ENCODE data around the gene ATP4B. TPM values are rescaled to one million over a fixed set of nuclear protein-coding genes. Genes with fewer than 3 reads are reported as not detected.

The ATP4B gene
- total RNA-seq, 1 experiment from 2014 or later: not detected

DNA sequence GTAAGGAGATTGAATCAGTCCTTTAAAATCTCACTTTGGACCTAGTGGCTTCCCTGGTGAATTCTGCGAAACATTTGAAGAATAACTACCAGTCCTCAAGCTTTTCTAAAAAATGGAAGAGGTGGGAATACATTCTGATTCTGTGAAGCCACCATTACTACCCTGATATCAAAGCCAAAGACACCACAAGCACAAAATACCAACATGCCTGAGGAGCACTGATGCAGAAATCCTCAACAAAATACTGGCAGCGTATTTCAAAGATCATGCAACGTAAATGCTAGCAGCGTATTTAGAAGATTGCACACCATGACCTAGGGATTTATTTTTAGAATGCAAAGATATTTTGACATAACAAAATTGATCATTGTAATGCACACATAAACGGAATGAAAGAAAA is 14.4 kb downstream of the ATP4B start:
- TF ChIP-seq, protein P1, sequence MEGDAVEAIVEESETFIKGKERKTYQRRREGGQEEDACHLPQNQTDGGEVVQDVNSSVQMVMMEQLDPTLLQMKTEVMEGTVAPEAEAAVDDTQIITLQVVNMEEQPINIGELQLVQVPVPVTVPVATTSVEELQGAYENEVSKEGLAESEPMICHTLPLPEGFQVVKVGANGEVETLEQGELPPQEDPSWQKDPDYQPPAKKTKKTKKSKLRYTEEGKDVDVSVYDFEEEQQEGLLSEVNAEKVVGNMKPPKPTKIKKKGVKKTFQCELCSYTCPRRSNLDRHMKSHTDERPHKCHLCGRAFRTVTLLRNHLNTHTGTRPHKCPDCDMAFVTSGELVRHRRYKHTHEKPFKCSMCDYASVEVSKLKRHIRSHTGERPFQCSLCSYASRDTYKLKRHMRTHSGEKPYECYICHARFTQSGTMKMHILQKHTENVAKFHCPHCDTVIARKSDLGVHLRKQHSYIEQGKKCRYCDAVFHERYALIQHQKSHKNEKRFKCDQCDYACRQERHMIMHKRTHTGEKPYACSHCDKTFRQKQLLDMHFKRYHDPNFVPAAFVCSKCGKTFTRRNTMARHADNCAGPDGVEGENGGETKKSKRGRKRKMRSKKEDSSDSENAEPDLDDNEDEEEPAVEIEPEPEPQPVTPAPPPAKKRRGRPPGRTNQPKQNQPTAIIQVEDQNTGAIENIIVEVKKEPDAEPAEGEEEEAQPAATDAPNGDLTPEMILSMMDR (IDR thresholded peaks at IDR 0.05; ENCODE audit: unreplicated experiment): no peak
- Mint-ChIP-seq H3K4me1 (ENCODE audit: insufficient read depth, unreplicated experiment) (peaks cover 8% of the 10 kb centered on the region), H3K27ac (ENCODE audit: low read depth, unreplicated experiment) (no peak overlapping the region), H3K36me3 (ENCODE audit: insufficient read depth, unreplicated experiment) (peaks cover 38% of the 10 kb centered on the region), H3K9me3 (ENCODE audit: unreplicated experiment) (peaks cover 9% of the 10 kb centered on the region), H3K4me3 (ENCODE audit: unreplicated experiment) (no peak overlapping the region), H3K27me3 (ENCODE audit: insufficient read depth, unreplicated experiment) (no peaks in the 10 kb centered on the region)
- POLR2A ChIA-PET: interaction anchor here (0.6 kb wide), 1 partner anchor 634 kb away, joined by 3 read pairs; no protein-coding TSS in a partner anchor
- no peak for DNase-seq (ENCODE audit: unreplicated experiment)
- no TSS peak for BruUV-seq (replicated peaks)
- CTCF ChIA-PET: no interaction called here
- intact Hi-C loops (cut with micrococcal nuclease): no loop called here

DNA sequence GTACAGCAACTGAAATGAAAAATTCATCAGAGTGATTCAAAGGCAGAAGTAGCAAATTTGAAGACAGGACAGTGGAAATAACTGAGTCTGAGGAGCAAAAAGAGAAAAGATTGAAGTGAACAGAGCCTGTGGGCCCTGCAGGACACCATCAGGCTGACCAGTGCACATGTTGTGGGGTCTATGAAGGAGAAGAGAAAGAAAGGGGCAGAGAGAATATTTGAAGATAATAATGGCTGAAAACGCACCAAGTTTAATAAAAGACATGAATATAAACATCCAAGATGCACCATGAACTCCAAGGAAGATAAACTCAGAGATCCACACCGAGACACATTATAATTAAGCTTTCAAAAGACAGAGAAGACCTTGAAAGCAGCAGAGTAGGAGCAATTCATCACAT is 15.4 kb downstream of the ATP4B start:
- TF ChIP-seq, protein P1 (IDR thresholded peaks at IDR 0.05; ENCODE audit: unreplicated experiment): no peak

DNA sequence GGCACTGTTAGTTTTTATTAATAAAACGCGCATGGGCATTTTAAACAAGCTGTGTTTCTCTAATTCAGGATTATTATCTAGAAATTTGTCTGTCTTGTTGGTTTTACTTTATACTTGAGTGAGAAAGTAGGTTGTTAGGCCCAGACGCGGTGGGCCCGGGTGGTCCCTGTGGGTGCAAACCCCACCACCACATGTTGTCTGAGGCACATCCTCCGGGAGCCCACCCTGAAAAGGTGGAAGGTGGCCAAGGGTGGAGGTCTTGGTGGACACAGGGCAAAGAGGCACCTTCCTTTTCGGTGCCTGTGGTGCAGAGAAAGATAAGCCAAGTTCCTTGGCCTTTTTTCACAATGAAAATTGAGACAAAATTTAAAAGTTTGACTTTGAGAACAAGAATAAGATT is 16.6 kb downstream of the ATP4B start:
- intact Hi-C loops (cut with micrococcal nuclease): no loop called here
- H3K9me3 Mint-ChIP-seq (ENCODE audit: unreplicated experiment): peaks cover 9% of the 10 kb centered on the region

More for the DNA sequence above, 15.4 kb downstream of the ATP4B start:
- POLR2A ChIA-PET: no interaction called here
- H3K9me3 Mint-ChIP-seq (ENCODE audit: unreplicated experiment): peaks cover 9% of the 10 kb centered on the region
- H3K27me3 Mint-ChIP-seq (ENCODE audit: insufficient read depth, unreplicated experiment): no peaks in the 10 kb centered on the region
- BruUV-seq (replicated peaks): no TSS peak
- peak overlapping the region; percentile 16 for H3K27ac Mint-ChIP-seq (ENCODE audit: low read depth, unreplicated experiment)
- no peak overlapping the region for H3K4me3 Mint-ChIP-seq (ENCODE audit: unreplicated experiment)
- H3K4me1 Mint-ChIP-seq (ENCODE audit: insufficient read depth, unreplicated experiment): peaks cover 2% of the 10 kb centered on the region
- no peak for DNase-seq (ENCODE audit: unreplicated experiment)
- CTCF ChIA-PET: no interaction called here
- intact Hi-C loops (cut with micrococcal nuclease): no loop called here
- peaks cover 47% of the 10 kb centered on the region for H3K36me3 Mint-ChIP-seq (ENCODE audit: insufficient read depth, unreplicated experiment)

DNA sequence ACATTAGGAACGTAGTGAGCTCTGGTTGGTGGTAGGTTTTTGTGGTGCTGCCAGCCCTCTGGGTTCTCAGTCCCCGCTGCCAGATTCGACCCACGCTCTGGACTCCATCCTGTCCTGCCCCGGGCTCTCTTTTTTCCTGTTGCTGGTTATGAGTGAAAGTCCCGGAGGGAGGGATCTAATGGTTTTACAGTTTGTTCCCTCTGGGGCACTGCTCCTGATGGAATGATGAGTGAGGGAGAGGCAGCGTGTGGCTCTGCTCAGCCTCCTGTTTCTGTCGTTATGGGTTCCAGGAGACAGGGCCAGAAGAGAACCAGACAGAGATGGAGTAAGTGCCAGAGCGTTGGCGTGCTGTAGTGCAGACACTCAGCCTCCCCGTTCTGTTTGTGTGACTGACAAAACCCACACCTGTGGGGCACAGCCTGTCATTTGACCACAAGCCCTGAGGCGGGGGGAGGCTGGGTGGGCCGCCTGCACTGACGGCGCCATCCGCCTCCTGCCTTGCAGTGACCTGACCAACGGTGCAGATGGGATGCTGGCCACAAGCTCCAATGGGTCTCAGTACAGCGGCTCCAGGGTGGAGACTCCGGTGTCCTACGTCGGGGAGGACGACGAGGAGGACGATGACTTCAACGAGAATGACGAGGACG is 18.3 kb downstream of the ATP4B start:
- TF ChIP-seq, protein P1 (IDR thresholded peaks at IDR 0.05; ENCODE audit: unreplicated experiment): no peak
- H3K4me3 Mint-ChIP-seq (ENCODE audit: unreplicated experiment): no peak overlapping the region
- no peaks in the 10 kb centered on the region for H3K4me1 Mint-ChIP-seq (ENCODE audit: insufficient read depth, unreplicated experiment)
- peaks cover 9% of the 10 kb centered on the region for H3K9me3 Mint-ChIP-seq (ENCODE audit: unreplicated experiment)
- peaks cover 73% of the 10 kb centered on the region for H3K36me3 Mint-ChIP-seq (ENCODE audit: insufficient read depth, unreplicated experiment)
- no peak for DNase-seq (ENCODE audit: unreplicated experiment)
- BruUV-seq (replicated peaks): no TSS peak
- H3K27ac Mint-ChIP-seq (ENCODE audit: low read depth, unreplicated experiment): no peak overlapping the region
- H3K27me3 Mint-ChIP-seq (ENCODE audit: insufficient read depth, unreplicated experiment): no peaks in the 10 kb centered on the region
- ChIA-PET POLR2A (interaction anchor here (0.7 kb wide), 1 partner anchor 151 kb away, joined by 3 read pairs; no protein-coding TSS in a partner anchor), CTCF (no interaction called here)
- intact Hi-C loops (cut with micrococcal nuclease): no loop called here

More for the DNA sequence above, 16.6 kb downstream of the ATP4B start:
- no peak overlapping the region for H3K27ac Mint-ChIP-seq (ENCODE audit: low read depth, unreplicated experiment)
- BruUV-seq (replicated peaks): no TSS peak
- H3K36me3 Mint-ChIP-seq (ENCODE audit: insufficient read depth, unreplicated experiment): peaks cover 58% of the 10 kb centered on the region
- TF ChIP-seq, protein P1 (IDR thresholded peaks at IDR 0.05; ENCODE audit: unreplicated experiment): no peak
- H3K4me3 Mint-ChIP-seq (ENCODE audit: unreplicated experiment): no peak overlapping the region
- H3K4me1 Mint-ChIP-seq (ENCODE audit: insufficient read depth, unreplicated experiment): no peaks in the 10 kb centered on the region
- no peak for DNase-seq (ENCODE audit: unreplicated experiment)
- no peaks in the 10 kb centered on the region for H3K27me3 Mint-ChIP-seq (ENCODE audit: insufficient read depth, unreplicated experiment)
- ChIA-PET CTCF (no interaction called here), POLR2A (interaction anchor here (0.6 kb wide), 1 partner anchor 628 kb away, joined by 3 read pairs; no protein-coding TSS in a partner anchor)

Data from MCF 10A (cell line).